Stimulated activated CD8-positive, alpha-beta memory T cell treated with anti-CD3 and anti-CD28 coated beads, Interleukin-7, amount 100 ng/mL, for 24 hours (primary cell): ENCODE data around the gene TNFSF13B.
"Not testable (repeated sequence)": the region's sequence is repeated elsewhere in the genome, so short reads cannot be mapped to it uniquely, and the experiment has no call there.

Experiments used
- DNase-seq: peaks from one replicate; pipeline ENCODE4 v3.0.0-alpha.2; 2020; ENCODE audit warnings: low read depth

TNFSF13B gene

GRCh38 chr13:108281901-108282300, 12.4 kb downstream of the TNFSF13B start:
- DNase-seq, result no peak

- DNase-seq, result no peak
Measured at GRCh38 chr13:108283110-108283509, 13.6 kb downstream of the TNFSF13B start.

- DNase-seq, result no peak
Measured at GRCh38 chr13:108288741-108289140, 19.2 kb downstream of the TNFSF13B start.

- DNase-seq, result no peak
Measured at GRCh38 chr13:108289819-108290218, 20.3 kb downstream of the TNFSF13B start.

GRCh38 chr13:108297114-108297513, 27.6 kb downstream of the TNFSF13B start:
- DNase-seq, result no peak

GRCh38 chr13:108302279-108302678, 32.8 kb downstream of the TNFSF13B start:
- DNase-seq, result no peak

GRCh38 chr13:108304170-108305016, 34.9 kb downstream of the TNFSF13B start:
- DNase-seq, result no peak

GRCh38 chr13:108305655-108306054, 36.1 kb downstream of the TNFSF13B start:
- DNase-seq, result no peak

- no peak for DNase-seq
Measured at GRCh38 chr13:108306860-108307259, 37.3 kb downstream of the TNFSF13B start.

GRCh38 chr13:108311596-108311995, 42.1 kb downstream of the TNFSF13B start:
- not testable (repeated sequence) for DNase-seq

GRCh38 chr13:108313382-108313781, 43.9 kb downstream of the TNFSF13B start:
- DNase-seq, result no peak

GRCh38 chr13:108315273-108315672, 45.8 kb downstream of the TNFSF13B start:
- no peak for DNase-seq

- DNase-seq, result no peak
Measured at GRCh38 chr13:108315991-108316390, 46.5 kb downstream of the TNFSF13B start.

GRCh38 chr13:108316413-108316812, 46.9 kb downstream of the TNFSF13B start:
- DNase-seq, result no peak

- no peak for DNase-seq
Measured at GRCh38 chr13:108322206-108322824, 52.8 kb downstream of the TNFSF13B start.

GRCh38 chr13:108323031-108323430, 53.5 kb downstream of the TNFSF13B start:
- DNase-seq, result no peak

- DNase-seq, result no peak
Measured at GRCh38 chr13:108325863-108326262, 56.3 kb downstream of the TNFSF13B start.

- DNase-seq, result no peak
Measured at GRCh38 chr13:108326309-108326708, 56.8 kb downstream of the TNFSF13B start.

GRCh38 chr13:108328848-108329247, 59.3 kb downstream of the TNFSF13B start:
- no peak for DNase-seq

GRCh38 chr13:108332791-108333190, 63.3 kb downstream of the TNFSF13B start:
- no peak for DNase-seq

- no peak for DNase-seq
Measured at GRCh38 chr13:108342369-108343289, 73.1 kb downstream of the TNFSF13B start.

GRCh38 chr13:108345016-108345415, 75.5 kb downstream of the TNFSF13B start:
- DNase-seq, result no peak
